Measurements from ENCODE around the gene FSTL1. TPM values are rescaled to one million over a fixed set of nuclear protein-coding genes. Genes with fewer than 3 reads are reported as not detected.

FSTL1 gene
- total RNA-seq, 5 donors from 2014 or later (not counting 1 experiment from before 2014, with no cell fraction given) = 0.76 to 5.1 (median 1.5) TPM

- Mint-ChIP-seq H3K27me3 (peaks cover 4 to 21% of the 10 kb centered on the region in 2 donors), H3K4me3 (no peak overlapping the region), H3K36me3 (no peaks in the 10 kb centered on the region), H3K4me1 (peaks cover 0 to 4% (median 4%) of the 10 kb centered on the region in 3 donors), H3K9me3 (no peaks in the 10 kb centered on the region), H3K27ac (no peak overlapping the region)
- no peaks in the 10 kb centered on the region for H3K9me3 ChIP-seq
- ChIA-PET POLR2A (no interaction called here), CTCF (interaction anchor here in 1 of 2 donors (0.6 kb wide), 1 partner anchor 105 kb away, joined by 3 read pairs; no protein-coding TSS in a partner anchor)
- no peak overlapping the region for H3K27ac ChIP-seq (ENCODE audit: low read length)
- 85% methylated on average over 4 of the region's 4 CpGs for WGBS (ENCODE audit: insufficient coverage)
- no peaks in the 10 kb centered on the region for H3K36me3 ChIP-seq (ENCODE audit: control insufficient read depth in 2 of 2, extremely low read depth in 1 of 2, insufficient read depth in 1 of 2, low read length in 1 of 2)
- H3K4me1 ChIP-seq (ENCODE audit: control insufficient read depth in 1 of 2, extremely low read depth in 1 of 2, insufficient read depth in 2 of 2, low read length in 2 of 2) = peaks cover 0 to 5% of the 10 kb centered on the region in 2 experiments
- ATAC-seq (replicated peaks in 1 of 4) (no peak), DNase-seq (no peak)
- H3K4me3 ChIP-seq (ENCODE audit: control insufficient read depth in 1 of 2, extremely low read depth in 1 of 2, low read length in 1 of 2) = no peak overlapping the region
- H3K27me3 ChIP-seq (replicated peaks in 1 of 2; ENCODE audit: control insufficient read depth in 2 of 2, extremely low read depth in 1 of 2, insufficient read depth in 2 of 2, low read length in 1 of 2) = peaks cover 0 to 14% of the 10 kb centered on the region in 2 experiments
These were observed 27.4 kb downstream of the FSTL1 start for GRCh38 chr3:120423432-120423831.

- H3K36me3 ChIP-seq (ENCODE audit: control insufficient read depth in 2 of 2, extremely low read depth in 1 of 2, insufficient read depth in 1 of 2, low read length in 1 of 2) = no peaks in the 10 kb centered on the region
- POLR2A ChIA-PET = no interaction called here
These were observed 28.9 kb downstream of the FSTL1 start for GRCh38 chr3:120421926-120422325.

GRCh38 chr3:120420928-120421551, 29.8 kb downstream of the FSTL1 start:
- DNase-seq = no peak
- CTCF ChIA-PET = interaction anchor here in 1 of 2 donors (0.7 to 1.5 kb wide), 2 partner anchors 156 to 529 kb away, joined by 3 read pairs; no protein-coding TSS in a partner anchor
- ATAC-seq (replicated peaks in 1 of 4) = no peak
- H3K36me3 Mint-ChIP-seq = no peaks in the 10 kb centered on the region
- no peaks in the 10 kb centered on the region for H3K36me3 ChIP-seq (ENCODE audit: control insufficient read depth in 2 of 2, extremely low read depth in 1 of 2, insufficient read depth in 1 of 2, low read length in 1 of 2)
- no peak overlapping the region for H3K4me3 ChIP-seq (ENCODE audit: control insufficient read depth in 1 of 2, extremely low read depth in 1 of 2, low read length in 1 of 2)
- peaks cover 11 to 19% (median 16%) of the 10 kb centered on the region in 3 donors for H3K4me1 Mint-ChIP-seq
- H3K4me3 Mint-ChIP-seq = no peak overlapping the region
- peaks cover 4 to 10% of the 10 kb centered on the region in 2 donors for H3K27me3 Mint-ChIP-seq
- H3K27me3 ChIP-seq (replicated peaks in 1 of 2; ENCODE audit: control insufficient read depth in 2 of 2, extremely low read depth in 1 of 2, insufficient read depth in 2 of 2, low read length in 1 of 2) = peaks cover 0 to 13% of the 10 kb centered on the region in 2 experiments
- no peak overlapping the region for H3K27ac Mint-ChIP-seq
- H3K9me3 Mint-ChIP-seq = no peaks in the 10 kb centered on the region
- POLR2A ChIA-PET = no interaction called here
- H3K9me3 ChIP-seq = no peaks in the 10 kb centered on the region
- H3K4me1 ChIP-seq (ENCODE audit: control insufficient read depth in 1 of 2, extremely low read depth in 1 of 2, insufficient read depth in 2 of 2, low read length in 2 of 2) = peaks cover 9 to 17% of the 10 kb centered on the region in 2 experiments
- H3K27ac ChIP-seq (ENCODE audit: low read length) = no peak overlapping the region
- WGBS (ENCODE audit: insufficient coverage) = 79% methylated on average over 2 of the region's 6 CpGs

More at GRCh38 chr3:120421926-120422325, 28.9 kb downstream of the FSTL1 start:
- Histone ChIP-seq H3K9me3 (no peaks in the 10 kb centered on the region), H3K4me1 (ENCODE audit: control insufficient read depth in 1 of 2, extremely low read depth in 1 of 2, insufficient read depth in 2 of 2, low read length in 2 of 2) (peaks cover 8 to 14% of the 10 kb centered on the region in 2 experiments), H3K4me3 (ENCODE audit: control insufficient read depth in 1 of 2, extremely low read depth in 1 of 2, low read length in 1 of 2) (no peak overlapping the region), H3K27ac (ENCODE audit: low read length) (no peak overlapping the region), H3K27me3 (replicated peaks in 1 of 2; ENCODE audit: control insufficient read depth in 2 of 2, extremely low read depth in 1 of 2, insufficient read depth in 2 of 2, low read length in 1 of 2) (peaks cover 0 to 13% of the 10 kb centered on the region in 2 experiments)
- Mint-ChIP-seq H3K4me3 (no peak overlapping the region), H3K27me3 (peaks cover 4 to 15% of the 10 kb centered on the region in 2 donors), H3K4me1 (peaks cover 10 to 15% (median 14%) of the 10 kb centered on the region in 3 donors), H3K27ac (no peak overlapping the region), H3K9me3 (no peaks in the 10 kb centered on the region), H3K36me3 (no peaks in the 10 kb centered on the region)
- CTCF ChIA-PET = interaction anchor here in 1 of 2 donors (0.7 to 1.4 kb wide), 3 partner anchors 50 to 837 kb away, joined by 3 to 6 read pairs (median 4); no protein-coding TSS in a partner anchor
- ATAC-seq (replicated peaks in 1 of 4) = no peak
- WGBS (ENCODE audit: insufficient coverage) = no CpG with 5 or more reads among the region's 2 CpGs
- DNase-seq = no peak

- no peak overlapping the region for H3K27ac ChIP-seq (ENCODE audit: low read length)
- H3K4me3 ChIP-seq (ENCODE audit: control insufficient read depth in 1 of 2, extremely low read depth in 1 of 2, low read length in 1 of 2) = no peak overlapping the region
- peaks cover 4 to 10% of the 10 kb centered on the region in 2 donors for H3K27me3 Mint-ChIP-seq
- H3K27ac Mint-ChIP-seq = no peak overlapping the region
- no peak for ATAC-seq (replicated peaks in 1 of 4)
- no peaks in the 10 kb centered on the region for H3K9me3 ChIP-seq
- CTCF ChIA-PET = interaction anchor here in 1 of 2 donors (0.7 to 1.5 kb wide), 3 partner anchors 147 to 528 kb away, joined by 3 to 4 read pairs (median 3); no protein-coding TSS in a partner anchor
- peaks cover 0 to 16% of the 10 kb centered on the region in 2 experiments for H3K27me3 ChIP-seq (replicated peaks in 1 of 2; ENCODE audit: control insufficient read depth in 2 of 2, extremely low read depth in 1 of 2, insufficient read depth in 2 of 2, low read length in 1 of 2)
- no peaks in the 10 kb centered on the region for H3K9me3 Mint-ChIP-seq
- H3K4me1 ChIP-seq (ENCODE audit: control insufficient read depth in 1 of 2, extremely low read depth in 1 of 2, insufficient read depth in 2 of 2, low read length in 2 of 2) = peaks cover 9 to 17% of the 10 kb centered on the region in 2 experiments
- no peak overlapping the region for H3K4me3 Mint-ChIP-seq
- no CpG with 5 or more reads among the region's 3 CpGs for WGBS (ENCODE audit: insufficient coverage)
- POLR2A ChIA-PET = no interaction called here
- no peaks in the 10 kb centered on the region for H3K36me3 ChIP-seq (ENCODE audit: control insufficient read depth in 2 of 2, extremely low read depth in 1 of 2, insufficient read depth in 1 of 2, low read length in 1 of 2)
- DNase-seq = no peak
- no peaks in the 10 kb centered on the region for H3K36me3 Mint-ChIP-seq
- peaks cover 11 to 19% (median 16%) of the 10 kb centered on the region in 3 donors for H3K4me1 Mint-ChIP-seq
These were observed 30.4 kb downstream of the FSTL1 start for GRCh38 chr3:120420360-120420759.

- H3K4me3 Mint-ChIP-seq = no peak overlapping the region
- CTCF ChIA-PET = interaction anchor here (0.7 to 4.5 kb wide), 3 partner anchors 147 to 176 kb away, joined by 3 to 60 read pairs (median 4); no protein-coding TSS in a partner anchor
- peaks cover 0 to 14% of the 10 kb centered on the region in 2 experiments for H3K27me3 ChIP-seq (replicated peaks in 1 of 2; ENCODE audit: control insufficient read depth in 2 of 2, extremely low read depth in 1 of 2, insufficient read depth in 2 of 2, low read length in 1 of 2)
- no peaks in the 10 kb centered on the region for H3K36me3 ChIP-seq (ENCODE audit: control insufficient read depth in 2 of 2, extremely low read depth in 1 of 2, insufficient read depth in 1 of 2, low read length in 1 of 2)
- no peak for ATAC-seq (replicated peaks in 1 of 4)
- no peak overlapping the region for H3K4me3 ChIP-seq (ENCODE audit: control insufficient read depth in 1 of 2, extremely low read depth in 1 of 2, low read length in 1 of 2)
- no peaks in the 10 kb centered on the region for H3K9me3 ChIP-seq
- H3K36me3 Mint-ChIP-seq = no peaks in the 10 kb centered on the region
- no peak for DNase-seq
- peaks cover 11 to 19% (median 16%) of the 10 kb centered on the region in 3 donors for H3K4me1 Mint-ChIP-seq
- H3K27ac Mint-ChIP-seq = no peak overlapping the region
- peaks cover 9 to 17% of the 10 kb centered on the region in 2 experiments for H3K4me1 ChIP-seq (ENCODE audit: control insufficient read depth in 1 of 2, extremely low read depth in 1 of 2, insufficient read depth in 2 of 2, low read length in 2 of 2)
- 95% methylated on average over 3 of the region's 3 CpGs for WGBS (ENCODE audit: insufficient coverage)
- peaks cover 2 to 10% of the 10 kb centered on the region in 2 donors for H3K27me3 Mint-ChIP-seq
- no peaks in the 10 kb centered on the region for H3K9me3 Mint-ChIP-seq
- H3K27ac ChIP-seq (ENCODE audit: low read length) = no peak overlapping the region
- POLR2A ChIA-PET = no interaction called here
These were observed 31.0 kb downstream of the FSTL1 start for GRCh38 chr3:120419797-120420196.

GRCh38 chr3:120418866-120419490, 31.8 kb downstream of the FSTL1 start:
- Histone ChIP-seq H3K36me3 (ENCODE audit: control insufficient read depth in 2 of 2, extremely low read depth in 1 of 2, insufficient read depth in 1 of 2, low read length in 1 of 2) (no peaks in the 10 kb centered on the region), H3K4me3 (ENCODE audit: control insufficient read depth in 1 of 2, extremely low read depth in 1 of 2, low read length in 1 of 2) (no peak overlapping the region), H3K27me3 (replicated peaks in 1 of 2; ENCODE audit: control insufficient read depth in 2 of 2, extremely low read depth in 1 of 2, insufficient read depth in 2 of 2, low read length in 1 of 2) (peaks cover 0 to 13% of the 10 kb centered on the region in 2 experiments), H3K4me1 (ENCODE audit: control insufficient read depth in 1 of 2, extremely low read depth in 1 of 2, insufficient read depth in 2 of 2, low read length in 2 of 2) (peaks cover 9 to 17% of the 10 kb centered on the region in 2 experiments), H3K9me3 (no peaks in the 10 kb centered on the region), H3K27ac (ENCODE audit: low read length) (no peak overlapping the region)
- no peak overlapping the region for H3K4me3 Mint-ChIP-seq
- no peaks in the 10 kb centered on the region for H3K36me3 Mint-ChIP-seq
- DNase-seq (peak in 5 of 35 experiments; percentile 4 to 53 (median 9)), ATAC-seq (replicated peaks in 1 of 4) (peak in 3 of 4 experiments; percentile 31 to 58 (median 49))
- POLR2A ChIA-PET = no interaction called here
- H3K9me3 Mint-ChIP-seq = no peaks in the 10 kb centered on the region
- CTCF ChIA-PET = interaction anchor here (0.5 to 4.5 kb wide), 9 partner anchors 10 to 527 kb away, joined by 3 to 60 read pairs (median 6); partner anchors contain the start of gene LRRC58 (in 1 of the 2)
- H3K4me1 Mint-ChIP-seq = peaks cover 11 to 19% (median 16%) of the 10 kb centered on the region in 3 donors
- 14% methylated on average over 5 of the region's 6 CpGs for WGBS (ENCODE audit: insufficient coverage)
- H3K27ac Mint-ChIP-seq = no peak overlapping the region
- peaks cover 0 to 5% of the 10 kb centered on the region in 2 donors for H3K27me3 Mint-ChIP-seq

Measured in T-cell (primary cell).